Hepatocyte (in vitro differentiated cells): ENCODE data around the gene NDUFB11. TPM values are rescaled to one million over a fixed set of nuclear protein-coding genes. Genes with fewer than 3 reads are reported as not detected.

ENCODE experiments used
- DNase-seq: peaks from one replicate; pipeline ENCODE4 v3.0.0-alpha.2; 2016; ENCODE audit warnings: low spot score
- H2AFZ ChIP-seq: fragments of 200-600 bp; sonication (generic); 2 replicates; pipeline ENCODE4 v1.6.0; 2016; ENCODE audit warnings: antibody characterized with exemption, mild to moderate bottlenecking
- H3K27ac ChIP-seq: fragments of 200-600 bp; sonication (generic); 2 replicates; pipeline ENCODE4 v1.5.1; 2016; ENCODE audit warnings: mild to moderate bottlenecking
- H3K27me3 ChIP-seq: fragments of 200-600 bp; sonication (generic); 2 replicates; pipeline ENCODE4 v1.6.1; 2016
- H3K36me3 ChIP-seq: fragments of 200-600 bp; sonication (generic); replicated peaks from 2 replicates; pipeline ENCODE4 v1.5.1; 2016; ENCODE audit warnings: low read depth; ENCODE audit not compliant: insufficient read depth
- H3K4me1 ChIP-seq: fragments of 200-600 bp; sonication (generic); 2 replicates; pipeline ENCODE4 v1.5.1; 2016; ENCODE audit warnings: mild to moderate bottlenecking, moderate library complexity; ENCODE audit not compliant: insufficient read depth
- H3K4me2 ChIP-seq: fragments of 200-600 bp; sonication (generic); 2 replicates; pipeline ENCODE4 v1.6.0; 2016
- H3K4me3 ChIP-seq: fragments of 200-600 bp; sonication (generic); 2 replicates; pipeline ENCODE4 v1.5.1; 2016; ENCODE audit warnings: mild to moderate bottlenecking
- H3K79me2 ChIP-seq: fragments of 200-600 bp; sonication (generic); 2 replicates; pipeline ENCODE4 v1.6.0; 2017; ENCODE audit warnings: mild to moderate bottlenecking
- H3K9me2 ChIP-seq: fragments of 200-600 bp; sonication (generic); replicated peaks from 2 replicates; pipeline ENCODE4 v1.6.0; 2017; ENCODE audit warnings: mild to moderate bottlenecking; ENCODE audit not compliant: insufficient read depth
- H3K9me3 ChIP-seq: fragments of 200-600 bp; sonication (generic); 2 replicates; pipeline ENCODE4 v1.5.1; 2016; ENCODE audit warnings: low read depth, mild to moderate bottlenecking
- H4K20me1 ChIP-seq: fragments of 200-600 bp; sonication (generic); 2 replicates; pipeline ENCODE4 v1.6.0; 2016; ENCODE audit warnings: mild to moderate bottlenecking; ENCODE audit not compliant: insufficient read depth, poor library complexity, severe bottlenecking
- EZH2 ChIP-seq: fragments of 200-600 bp; sonication (generic); IDR thresholded peaks from 2 replicates; pipeline ENCODE4 v1.6.1; 2016; ENCODE audit warnings: antibody characterized with exemption, mild to moderate bottlenecking, borderline replicate concordance
- EZH2phosphoT487 ChIP-seq: fragments of 200-600 bp; sonication (generic); IDR thresholded peaks from one replicate; pipeline ENCODE4 v1.6.1; 2018; ENCODE audit warnings: antibody characterized with exemption, mild to moderate bottlenecking, low read depth, moderate library complexity; ENCODE audit not compliant: unreplicated experiment, severe bottlenecking
- WGBS: methylation state at CpG from one replicate; pipeline ENCODE4 v1.1.6; 2016; ENCODE audit warnings: low lambda C conversion rate; ENCODE audit errors: missing lambda C conversion rate; 5-methylcytosine and 5-hydroxymethylcytosine counted together
- polyA plus RNA-seq: library from polyadenylated mRNA; unstranded; fragments of >200 nt; fragmentation: Nextera tagmentation; extraction: Ambion mirVana; gene quantifications from 2 replicates; pipeline ENCODE4 v1.2.1, GENCODE V29; 2016
- total RNA-seq: library from RNA; depleted of rRNA; stranded (reverse); fragments of >200 nt; gene quantifications from 2 replicates; pipeline ENCODE4 v1.2.3, GENCODE V29; 2014
- TF ChIP-seq, protein P1 (sequence below): fragments of 200-600 bp; sonication (generic); IDR thresholded peaks from 2 replicates; pipeline ENCODE4 v1.5.1; 2016; ENCODE audit warnings: antibody characterized with exemption, mild to moderate bottlenecking; ENCODE audit not compliant: poor library complexity

The NDUFB11 gene
- total and polyA plus RNA-seq, 2 experiments from 2014 or later = 65.4 to 168 TPM

DNA sequence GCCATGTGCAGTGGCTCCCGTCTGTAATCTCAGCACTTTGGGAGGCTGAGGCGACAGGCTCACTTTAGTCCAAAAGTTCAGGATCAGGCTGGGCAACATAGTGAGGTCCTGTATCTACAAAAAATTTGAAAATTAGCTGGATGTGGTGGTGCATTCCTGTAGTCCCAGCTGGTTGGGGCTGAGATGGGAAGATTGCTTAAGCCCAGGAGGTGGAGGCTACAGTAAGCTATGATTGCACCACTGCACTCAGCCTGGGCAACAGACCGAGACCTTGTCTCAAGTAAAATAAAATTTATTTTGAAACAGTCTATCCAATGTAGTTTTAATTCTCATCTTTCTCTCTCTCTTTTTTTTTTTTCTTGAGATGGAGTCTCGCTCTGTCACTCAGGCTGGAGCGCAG, 21.6 kb upstream of the NDUFB11 start:
- Histone ChIP-seq H4K20me1 (no peaks in the 10 kb centered on the region), H3K4me3 (no peak overlapping the region), H3K36me3 (no peaks in the 10 kb centered on the region), H3K27me3 (no peaks in the 10 kb centered on the region), H3K9me3 (no peaks in the 10 kb centered on the region), H3K4me1 (no peaks in the 10 kb centered on the region), H3K79me2 (peaks cover 44% of the 10 kb centered on the region), H3K27ac (no peak overlapping the region), H2AFZ (no peak overlapping the region), H3K9me2 (no peaks in the 10 kb centered on the region), H3K4me2 (no peak overlapping the region)
- DNase-seq = peak; percentile 2
- TF ChIP-seq, protein P1, sequence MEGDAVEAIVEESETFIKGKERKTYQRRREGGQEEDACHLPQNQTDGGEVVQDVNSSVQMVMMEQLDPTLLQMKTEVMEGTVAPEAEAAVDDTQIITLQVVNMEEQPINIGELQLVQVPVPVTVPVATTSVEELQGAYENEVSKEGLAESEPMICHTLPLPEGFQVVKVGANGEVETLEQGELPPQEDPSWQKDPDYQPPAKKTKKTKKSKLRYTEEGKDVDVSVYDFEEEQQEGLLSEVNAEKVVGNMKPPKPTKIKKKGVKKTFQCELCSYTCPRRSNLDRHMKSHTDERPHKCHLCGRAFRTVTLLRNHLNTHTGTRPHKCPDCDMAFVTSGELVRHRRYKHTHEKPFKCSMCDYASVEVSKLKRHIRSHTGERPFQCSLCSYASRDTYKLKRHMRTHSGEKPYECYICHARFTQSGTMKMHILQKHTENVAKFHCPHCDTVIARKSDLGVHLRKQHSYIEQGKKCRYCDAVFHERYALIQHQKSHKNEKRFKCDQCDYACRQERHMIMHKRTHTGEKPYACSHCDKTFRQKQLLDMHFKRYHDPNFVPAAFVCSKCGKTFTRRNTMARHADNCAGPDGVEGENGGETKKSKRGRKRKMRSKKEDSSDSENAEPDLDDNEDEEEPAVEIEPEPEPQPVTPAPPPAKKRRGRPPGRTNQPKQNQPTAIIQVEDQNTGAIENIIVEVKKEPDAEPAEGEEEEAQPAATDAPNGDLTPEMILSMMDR = no peak
- TF ChIP-seq EZH2 = no peak
- no peak for TF ChIP-seq EZH2phosphoT487
- 92% methylated on average over 5 of the region's 5 CpGs for WGBS

DNA sequence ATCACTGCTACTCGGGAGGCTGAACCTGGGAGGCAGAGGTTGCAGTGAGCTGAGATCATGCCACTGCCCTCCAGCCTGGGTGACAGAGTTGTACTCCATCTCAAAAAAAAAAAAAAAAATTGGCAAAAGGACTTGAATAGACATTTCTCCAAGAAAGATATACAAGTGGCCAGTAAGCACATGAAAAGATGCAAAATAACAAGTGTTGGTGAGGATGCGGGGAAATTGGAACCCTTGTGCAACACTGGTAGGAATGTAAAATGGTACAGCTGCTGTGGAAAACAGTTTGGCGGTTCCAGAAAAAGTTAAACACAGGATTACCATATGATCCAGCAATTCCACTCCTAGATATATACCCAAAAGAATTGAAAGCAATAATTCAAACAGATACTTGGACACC, 19.9 kb upstream of the NDUFB11 start:
- Histone ChIP-seq H3K4me1 (no peaks in the 10 kb centered on the region), H3K9me3 (no peaks in the 10 kb centered on the region), H2AFZ (no peak overlapping the region), H3K79me2 (peaks cover 50% of the 10 kb centered on the region), H3K4me2 (no peak overlapping the region), H3K27ac (no peak overlapping the region), H3K4me3 (no peak overlapping the region), H3K36me3 (no peaks in the 10 kb centered on the region), H3K9me2 (no peaks in the 10 kb centered on the region), H3K27me3 (no peaks in the 10 kb centered on the region), H4K20me1 (peaks cover 4% of the 10 kb centered on the region)
- WGBS = 88% methylated on average over 3 of the region's 3 CpGs
- no peak for DNase-seq
- TF ChIP-seq EZH2 (no peak), EZH2phosphoT487 (no peak)
- TF ChIP-seq, protein P1 = no peak

DNA sequence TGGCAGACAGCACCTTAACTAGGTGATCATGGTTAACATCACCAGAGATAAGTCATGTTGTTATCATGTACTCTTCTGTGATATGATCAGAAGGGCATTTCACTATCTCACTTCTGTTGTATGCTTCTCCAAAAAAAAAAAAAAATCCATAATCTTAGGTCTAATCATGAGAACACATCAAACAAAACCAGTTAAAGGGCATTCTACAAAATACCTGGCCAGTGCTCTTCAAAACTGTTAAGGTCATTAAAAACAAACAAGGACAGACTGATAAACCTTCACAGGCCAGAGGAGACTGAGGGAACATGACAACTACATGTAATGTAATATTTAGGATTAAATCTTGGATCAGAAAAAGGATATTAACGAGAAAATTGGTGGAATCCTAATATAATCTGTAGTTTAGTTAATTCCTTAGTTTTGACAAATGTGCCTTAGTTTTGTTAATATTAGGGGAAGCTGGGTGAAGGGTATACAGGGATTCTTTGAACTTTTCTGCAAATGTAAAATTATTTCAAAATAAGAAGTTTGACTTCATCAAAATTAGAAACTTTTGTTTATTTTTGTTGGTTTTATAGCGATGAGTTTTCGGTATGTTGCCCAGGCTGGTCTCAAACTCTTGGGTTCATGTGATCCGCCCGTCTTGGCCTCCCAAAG, 18.6 kb upstream of the NDUFB11 start:
- no peak for TF ChIP-seq EZH2phosphoT487
- TF ChIP-seq, protein P1 = no peak
- TF ChIP-seq EZH2 = no peak
- no peaks in the 10 kb centered on the region for H3K27me3 ChIP-seq
- no peaks in the 10 kb centered on the region for H3K9me3 ChIP-seq
- no peak for DNase-seq
- WGBS = 87% methylated on average over 5 of the region's 5 CpGs
- H3K79me2 ChIP-seq = peaks cover 58% of the 10 kb centered on the region
- H3K4me3 ChIP-seq = no peak overlapping the region
- no peak overlapping the region for H3K27ac ChIP-seq
- no peaks in the 10 kb centered on the region for H3K4me1 ChIP-seq
- peaks cover 4% of the 10 kb centered on the region for H4K20me1 ChIP-seq
- no peak overlapping the region for H2AFZ ChIP-seq
- H3K9me2 ChIP-seq = no peaks in the 10 kb centered on the region
- H3K4me2 ChIP-seq = no peak overlapping the region
- no peaks in the 10 kb centered on the region for H3K36me3 ChIP-seq
